Kidney capillary endothelial cell (primary cell): ENCODE data around the gene DNAH17.

Experiments
- DNase-seq: peaks from one replicate; pipeline ENCODE4 v3.0.0-alpha.2; 2018; ENCODE audit warnings: low spot score

DNAH17 gene

GRCh38 chr17:78575340-78575739 lies 1.9 kb downstream of the DNAH17 start:
- no peak for DNase-seq

GRCh38 chr17:78573955-78574354 lies 3.2 kb downstream of the DNAH17 start:
- no peak for DNase-seq

- DNase-seq, result no peak
Observed at GRCh38 chr17:78572239-78573205, 4.7 kb downstream of the DNAH17 start.

- DNase-seq, result no peak
Observed at GRCh38 chr17:78571329-78571728, 5.9 kb downstream of the DNAH17 start.

- no peak for DNase-seq
Observed at GRCh38 chr17:78568494-78569115, 8.6 kb downstream of the DNAH17 start.

GRCh38 chr17:78567991-78568390 lies 9.2 kb downstream of the DNAH17 start:
- no peak for DNase-seq

- DNase-seq, result no peak
Observed at GRCh38 chr17:78566947-78567346, 10.2 kb downstream of the DNAH17 start.

GRCh38 chr17:78563189-78564145 lies 13.7 kb downstream of the DNAH17 start:
- no peak for DNase-seq

- DNase-seq, result no peak
Observed at GRCh38 chr17:78562734-78563133, 14.5 kb downstream of the DNAH17 start.

GRCh38 chr17:78561166-78561565 lies 16.0 kb downstream of the DNAH17 start:
- DNase-seq, result no peak

GRCh38 chr17:78560731-78561130 lies 16.5 kb downstream of the DNAH17 start:
- DNase-seq, result no peak

- no peak for DNase-seq
Observed at GRCh38 chr17:78559749-78560368, 17.3 kb downstream of the DNAH17 start.

GRCh38 chr17:78558989-78559388 lies 18.2 kb downstream of the DNAH17 start:
- DNase-seq, result no peak

- DNase-seq, result no peak
Observed at GRCh38 chr17:78558181-78558850, 18.9 kb downstream of the DNAH17 start.

- DNase-seq, result peak; percentile 22
Observed at GRCh38 chr17:78557598-78558039, 19.6 kb downstream of the DNAH17 start.

- DNase-seq, result no peak
Observed at GRCh38 chr17:78556812-78557211, 20.4 kb downstream of the DNAH17 start.

GRCh38 chr17:78555746-78556401 lies 21.3 kb downstream of the DNAH17 start:
- no peak for DNase-seq

GRCh38 chr17:78550464-78550863 lies 26.7 kb downstream of the DNAH17 start:
- DNase-seq, result no peak

- DNase-seq, result no peak
Observed at GRCh38 chr17:78548725-78549124, 28.5 kb downstream of the DNAH17 start.

- DNase-seq, result no peak
Observed at GRCh38 chr17:78547035-78547434, 30.2 kb downstream of the DNAH17 start.

GRCh38 chr17:78546476-78546875 lies 30.7 kb downstream of the DNAH17 start:
- DNase-seq, result no peak
